ENCODE measurements around the gene PGAP1.

The PGAP1 gene

GRCh38 chr2:196967116-196967515, 40.6 kb upstream of the PGAP1 start:
- peak overlapping the region; percentile 45 for H3K4me3 ChIP-seq
- TF ChIP-seq CTCF (IDR thresholded peaks at IDR 0.05): no peak
- no peak for DNase-seq (ENCODE audit: low spot score)
- no peak overlapping the region for H3K27ac ChIP-seq

DNA sequence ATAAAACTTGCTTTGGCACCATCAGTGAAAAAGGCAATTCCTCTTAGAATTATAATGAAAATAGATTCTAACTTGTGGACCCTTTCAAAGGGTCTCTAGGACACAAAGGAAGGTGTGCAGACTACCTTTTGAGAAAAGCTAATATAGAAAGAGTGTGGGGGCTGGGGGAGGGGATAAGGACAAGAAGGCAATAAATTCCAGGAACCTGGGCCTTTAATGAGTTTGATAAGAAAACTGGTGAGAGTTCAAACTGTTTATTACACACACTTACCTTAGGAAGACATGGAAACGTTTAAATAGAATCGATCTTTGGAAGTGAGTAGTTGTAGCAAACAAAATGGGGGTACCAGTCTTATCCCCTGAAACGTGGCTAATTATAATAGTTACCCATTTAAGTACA, 39.6 kb upstream of the PGAP1 start:
- no peak overlapping the region for H3K27ac ChIP-seq
- TF ChIP-seq CTCF (IDR thresholded peaks at IDR 0.05): no peak
- H3K4me3 ChIP-seq: no peak overlapping the region
- no peak for DNase-seq (ENCODE audit: low spot score)

GRCh38 chr2:196965651-196966050, 39.1 kb upstream of the PGAP1 start:
- Histone ChIP-seq H3K4me3 (no peak overlapping the region), H3K27ac (no peak overlapping the region)
- no peak for TF ChIP-seq CTCF (IDR thresholded peaks at IDR 0.05)
- DNase-seq (ENCODE audit: low spot score): no peak

DNA sequence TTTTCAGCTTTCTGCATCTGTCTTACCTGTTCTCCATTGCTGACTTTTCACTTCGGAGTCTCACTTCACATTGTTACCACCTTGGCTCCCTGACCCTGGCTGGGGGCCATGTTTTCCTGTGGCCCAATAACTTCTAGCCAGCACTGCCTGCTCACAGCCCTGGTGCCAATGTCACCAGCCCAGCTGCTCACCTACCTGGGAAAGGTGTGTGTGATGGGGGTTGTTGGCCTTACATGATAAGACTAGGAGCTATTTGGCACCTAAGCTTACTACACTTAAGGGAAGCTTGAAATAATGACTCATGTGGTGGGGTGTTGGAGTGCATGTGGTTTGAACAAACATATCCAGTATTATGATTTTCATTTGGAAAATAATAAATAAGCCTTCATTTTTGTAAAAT, 37.5 kb upstream of the PGAP1 start:
- Histone ChIP-seq H3K4me3 (no peak overlapping the region), H3K27ac (no peak overlapping the region)
- no peak for DNase-seq (ENCODE audit: low spot score)
- TF ChIP-seq CTCF (IDR thresholded peaks at IDR 0.05): no peak

GRCh38 chr2:196963043-196963442, 36.5 kb upstream of the PGAP1 start:
- H3K27ac ChIP-seq: no peak overlapping the region
- H3K4me3 ChIP-seq: no peak overlapping the region
- no peak for DNase-seq (ENCODE audit: low spot score)
- TF ChIP-seq CTCF (IDR thresholded peaks at IDR 0.05): no peak

DNA sequence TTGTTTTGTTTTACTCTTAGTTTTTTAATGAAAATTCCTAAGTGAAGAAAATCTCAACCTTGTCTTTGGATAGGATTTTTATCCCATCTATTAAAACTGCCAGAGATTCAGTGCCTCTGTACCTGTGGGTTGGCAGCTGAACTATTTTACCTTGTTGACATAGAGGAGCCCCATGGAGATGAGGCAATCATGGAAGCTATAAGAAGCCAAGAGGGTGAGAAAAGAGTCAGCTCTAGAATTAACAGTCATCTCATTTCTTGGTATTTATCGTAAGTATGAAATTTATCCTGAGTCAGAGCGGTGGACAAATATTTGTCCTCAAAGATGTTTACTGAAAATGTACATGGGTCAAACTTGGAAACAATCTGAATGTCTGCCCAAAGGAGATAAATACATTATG, 35.8 kb upstream of the PGAP1 start:
- no peak for DNase-seq (ENCODE audit: low spot score)
- H3K27ac ChIP-seq: no peak overlapping the region
- no peak overlapping the region for H3K4me3 ChIP-seq
- no peak for TF ChIP-seq CTCF (IDR thresholded peaks at IDR 0.05)

GRCh38 chr2:196961889-196962288, 35.4 kb upstream of the PGAP1 start:
- Histone ChIP-seq H3K4me3 (no peak overlapping the region), H3K27ac (no peak overlapping the region)
- DNase-seq (ENCODE audit: low spot score): no peak
- no peak for TF ChIP-seq CTCF (IDR thresholded peaks at IDR 0.05)

All from coronary artery (tissue), 2 donors.